T-cell (primary cell): ENCODE measurements around the gene RAB11A. TPM values are rescaled to one million over a fixed set of nuclear protein-coding genes. Genes with fewer than 3 reads are reported as not detected.

Source experiments
- ATAC-seq, 4 experiments: fragments of 200-7000 bp in 3 of 4; fragments of 150-1000 bp in 1 of 4; cut with Tn5 transposase; replicated peaks in 1 of 4; 1 replicate in 3 of 4; 2 replicates in 1 of 4; pipeline ENCODE4 v1.10.0; 2021; ENCODE audit warnings: moderate library complexity in 3 of 4, mild to moderate bottlenecking in 2 of 4, moderate number of reproducible peaks in 1 of 4
- CTCF ChIA-PET, 2 donors: fragments of 300-600 bp; sonication (Branson Sonifier 250); formaldehyde crosslinking; loops; one replicate each; lab custom pipeline; 2022; ENCODE audit warnings: antibody characterized with exemption in 2 of 2; lab: Charles Lee
- POLR2A ChIA-PET, 2 donors: fragments of 300-600 bp; sonication (Branson Sonifier 250); formaldehyde crosslinking; loops; one replicate each; lab custom pipeline; 2022; ENCODE audit warnings: antibody characterized with exemption in 2 of 2; lab: Charles Lee
- DNase-seq, 35 experiments: peaks; one replicate each; pipeline versions ENCODE4 v3.0.0 to v3.0.0-alpha.2; 2013 to 2023
- H3K27ac ChIP-seq: one replicate; pipeline ENCODE4 v1.5.1; 2013; ENCODE audit warnings: low read length
- H3K27me3 ChIP-seq, 2 experiments: replicated peaks in 1 of 2; 1 replicate in 1 of 2; 2 replicates in 1 of 2; pipeline versions ENCODE4 v1.6.1 to v1.7.0; 2013; ENCODE audit warnings: low read length in 1 of 2, mixed read lengths in 1 of 2; ENCODE audit not compliant: control insufficient read depth in 2 of 2, insufficient read depth in 2 of 2; ENCODE audit errors: extremely low read depth in 1 of 2
- H3K36me3 ChIP-seq, 2 donors: 1 replicate in 1 of 2; 2 replicates in 1 of 2; pipeline versions ENCODE4 v1.6.1 to v1.7.0; 2013; ENCODE audit warnings: low read length in 1 of 2; ENCODE audit not compliant: control insufficient read depth in 2 of 2, insufficient read depth in 1 of 2; ENCODE audit errors: extremely low read depth in 1 of 2
- H3K4me1 ChIP-seq, 2 experiments: 1 replicate in 1 of 2; 2 replicates in 1 of 2; pipeline versions ENCODE4 v1.6.1 to v1.7.0; 2013; ENCODE audit warnings: low read length in 2 of 2, mixed read lengths in 1 of 2; ENCODE audit not compliant: insufficient read depth in 2 of 2, control insufficient read depth in 1 of 2; ENCODE audit errors: extremely low read depth in 1 of 2
- H3K4me3 ChIP-seq, 2 donors: 1 replicate in 1 of 2; 2 replicates in 1 of 2; pipeline versions ENCODE4 v1.5.1 to v1.7.0; 2013; ENCODE audit warnings: mild to moderate bottlenecking in 2 of 2, low read length in 1 of 2, moderate library complexity in 1 of 2; ENCODE audit not compliant: control insufficient read depth in 1 of 2; ENCODE audit errors: extremely low read depth in 1 of 2
- H3K9me3 ChIP-seq: 2 replicates; pipeline ENCODE4 v1.7.0; 2013
- H3K27ac Mint-ChIP-seq, 2 donors: one replicate each; pipeline ENCODE4 v1.8.0; 2020 to 2021; ENCODE audit warnings: mild to moderate bottlenecking in 2 of 2, mixed read lengths in 2 of 2
- H3K27me3 Mint-ChIP-seq, 2 donors: one replicate each; pipeline ENCODE4 v1.8.0; 2021 to 2022; ENCODE audit warnings: mixed read lengths in 2 of 2
- H3K36me3 Mint-ChIP-seq: one replicate; pipeline ENCODE4 v1.8.0; 2021; ENCODE audit warnings: mixed read lengths
- H3K4me1 Mint-ChIP-seq, 3 donors: one replicate each; pipeline ENCODE4 v1.8.0; 2020 to 2022; ENCODE audit warnings: mixed read lengths in 3 of 3, mild to moderate bottlenecking in 1 of 3
- H3K4me3 Mint-ChIP-seq, 3 donors: one replicate each; pipeline ENCODE4 v1.8.0; 2020 to 2022; ENCODE audit warnings: mild to moderate bottlenecking in 3 of 3, mixed read lengths in 3 of 3, moderate library complexity in 3 of 3
- H3K9me3 Mint-ChIP-seq, 3 donors: one replicate each; pipeline ENCODE4 v1.8.0; 2020 to 2022; ENCODE audit warnings: mixed read lengths in 3 of 3
- WGBS: methylation state at CpG from one replicate; pipeline ENCODE4 v1.1.5; 2013; ENCODE audit warnings: missing lambda C conversion rate; ENCODE audit not compliant: insufficient coverage; 5-methylcytosine and 5-hydroxymethylcytosine counted together
- total RNA-seq, 35 experiments: library from RNA in 6 of 35; stranded (reverse) in 6 of 35; fragments of 120-200 nt in 1 of 35; gene quantifications; one replicate each; pipeline versions ENCODE4 v1.2.1 to v1.2.4 and lab custom pipeline; 2013 to 2026

Gene RAB11A
- total RNA-seq, 5 donors from 2014 or later (not counting 1 experiment from before 2014, with no cell fraction given) = 82.4 to 103 (median 97.5) TPM

DNA sequence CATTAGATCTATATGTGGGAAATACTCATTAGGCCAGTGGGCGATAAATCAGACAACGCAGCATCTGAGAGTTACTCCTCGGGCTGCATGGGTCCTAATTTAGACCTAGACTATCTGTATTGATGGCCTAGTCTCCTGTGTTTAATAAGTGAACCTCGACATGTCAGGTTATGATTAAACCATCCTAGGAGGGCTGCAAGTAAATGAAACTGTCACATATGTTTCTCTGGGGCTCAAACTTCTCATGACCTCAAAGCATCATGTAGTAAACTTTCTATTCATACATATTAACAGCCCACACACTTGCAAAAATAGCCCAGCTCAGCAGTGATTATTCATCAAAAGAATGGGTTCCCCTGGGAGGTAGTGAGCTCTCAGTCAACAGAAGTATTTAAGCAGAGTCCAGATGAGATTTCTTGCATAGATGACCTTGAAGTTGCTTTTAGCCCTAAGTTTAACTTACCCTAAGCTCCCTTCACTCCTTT lies 51.6 kb downstream of the RAB11A start:
- CTCF ChIA-PET = no interaction called here
- WGBS = 88% methylated on average over 3 of the region's 4 CpGs

GRCh38 chr15:65921780-65922179 lies 52.5 kb downstream of the RAB11A start:
- Mint-ChIP-seq H3K27ac (no peak overlapping the region), H3K27me3 (no peaks in the 10 kb centered on the region), H3K4me1 (peaks cover 3 to 9% (median 6%) of the 10 kb centered on the region in 3 donors), H3K36me3 (peaks cover 5% of the 10 kb centered on the region), H3K4me3 (no peak overlapping the region), H3K9me3 (no peaks in the 10 kb centered on the region)
- WGBS = 67% methylated on average over 1 of the region's 5 CpGs
- ATAC-seq = no peak
- Histone ChIP-seq H3K4me3 (no peak overlapping the region), H3K27me3 (no peaks in the 10 kb centered on the region), H3K36me3 (no peaks in the 10 kb centered on the region), H3K4me1 (peaks cover 0 to 3% of the 10 kb centered on the region in 2 experiments), H3K27ac (no peak overlapping the region), H3K9me3 (no peaks in the 10 kb centered on the region)
- ChIA-PET CTCF (no interaction called here), POLR2A (no interaction called here)
- DNase-seq = no peak

More for the DNA sequence above, 51.6 kb downstream of the RAB11A start:
- H3K36me3 ChIP-seq = no peaks in the 10 kb centered on the region
- Mint-ChIP-seq H3K36me3 (peaks cover 5% of the 10 kb centered on the region), H3K27ac (no peak overlapping the region), H3K9me3 (no peaks in the 10 kb centered on the region), H3K4me3 (no peak overlapping the region), H3K4me1 (peaks cover 5 to 19% (median 11%) of the 10 kb centered on the region in 3 donors), H3K27me3 (no peaks in the 10 kb centered on the region)
- no peak overlapping the region for H3K27ac ChIP-seq
- no peak overlapping the region for H3K4me3 ChIP-seq
- no peaks in the 10 kb centered on the region for H3K27me3 ChIP-seq
- POLR2A ChIA-PET = no interaction called here
- peaks cover 0 to 6% of the 10 kb centered on the region in 2 experiments for H3K4me1 ChIP-seq
- H3K9me3 ChIP-seq = no peaks in the 10 kb centered on the region
- DNase-seq = no peak
- ATAC-seq = no peak

DNA sequence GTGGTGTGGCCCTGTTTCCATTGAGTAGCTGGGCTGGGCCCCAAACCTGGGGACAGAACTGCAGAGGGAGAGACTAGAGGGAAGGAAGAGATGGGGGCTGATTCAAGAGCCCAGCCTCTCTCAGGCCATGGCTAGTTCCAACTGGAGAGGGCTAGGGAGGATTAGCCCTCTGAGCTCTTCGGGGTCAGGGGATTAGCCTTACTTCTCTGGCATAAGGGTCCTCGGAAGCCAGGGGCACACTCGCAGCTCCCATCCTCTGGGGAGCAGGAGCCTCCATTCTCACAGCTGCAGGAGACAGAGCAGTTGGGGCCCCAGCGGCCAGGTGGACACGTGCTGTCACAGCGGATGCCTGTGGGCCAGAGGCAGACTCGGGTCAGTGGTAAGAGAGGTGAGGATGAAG lies 53.3 kb downstream of the RAB11A start:
- Histone ChIP-seq H3K27ac (no peak overlapping the region), H3K36me3 (no peaks in the 10 kb centered on the region), H3K4me1 (no peaks in the 10 kb centered on the region), H3K4me3 (no peak overlapping the region), H3K9me3 (no peaks in the 10 kb centered on the region), H3K27me3 (no peaks in the 10 kb centered on the region)
- Mint-ChIP-seq H3K27me3 (no peaks in the 10 kb centered on the region), H3K27ac (no peak overlapping the region), H3K9me3 (no peaks in the 10 kb centered on the region), H3K4me3 (no peak overlapping the region), H3K36me3 (peaks cover 5% of the 10 kb centered on the region), H3K4me1 (peaks cover 0 to 2% (median under 1%) of the 10 kb centered on the region in 3 donors)
- no peak for ATAC-seq
- no peak for DNase-seq
- 91% methylated on average over 7 of the region's 7 CpGs for WGBS
- CTCF ChIA-PET = no interaction called here
- POLR2A ChIA-PET = no interaction called here

DNA sequence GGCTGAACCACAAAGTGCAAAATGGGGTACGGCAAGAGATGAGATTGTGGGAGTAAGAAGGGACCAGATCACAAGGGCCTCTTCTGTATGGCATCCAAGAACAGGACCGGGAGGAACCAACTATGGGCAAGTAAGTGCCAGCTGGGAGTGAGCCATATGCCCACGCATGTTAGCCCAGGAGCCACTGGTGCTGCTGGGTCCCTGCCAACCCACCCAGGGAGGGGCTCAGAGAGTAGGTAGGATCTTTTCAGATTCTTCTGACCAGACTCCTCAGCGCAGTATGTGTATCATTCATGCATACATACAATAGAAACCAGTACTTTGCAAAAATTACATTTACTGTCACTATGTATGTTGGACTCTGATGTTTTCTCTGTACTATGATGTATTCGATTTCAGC lies 54.0 kb downstream of the RAB11A start:
- Mint-ChIP-seq H3K4me1 (peaks cover 0 to 2% (median 0%) of the 10 kb centered on the region in 3 donors), H3K9me3 (no peaks in the 10 kb centered on the region), H3K4me3 (no peak overlapping the region), H3K27ac (no peak overlapping the region), H3K27me3 (no peaks in the 10 kb centered on the region), H3K36me3 (peaks cover 5% of the 10 kb centered on the region)
- no peak overlapping the region for H3K27ac ChIP-seq
- DNase-seq (no peak), ATAC-seq (no peak)
- no peak overlapping the region for H3K4me3 ChIP-seq
- no peaks in the 10 kb centered on the region for H3K36me3 ChIP-seq
- no peaks in the 10 kb centered on the region for H3K9me3 ChIP-seq
- ChIA-PET CTCF (no interaction called here), POLR2A (no interaction called here)
- WGBS = 100% methylated on average over 2 of the region's 5 CpGs
- no peaks in the 10 kb centered on the region for H3K27me3 ChIP-seq
- H3K4me1 ChIP-seq = no peaks in the 10 kb centered on the region

DNA sequence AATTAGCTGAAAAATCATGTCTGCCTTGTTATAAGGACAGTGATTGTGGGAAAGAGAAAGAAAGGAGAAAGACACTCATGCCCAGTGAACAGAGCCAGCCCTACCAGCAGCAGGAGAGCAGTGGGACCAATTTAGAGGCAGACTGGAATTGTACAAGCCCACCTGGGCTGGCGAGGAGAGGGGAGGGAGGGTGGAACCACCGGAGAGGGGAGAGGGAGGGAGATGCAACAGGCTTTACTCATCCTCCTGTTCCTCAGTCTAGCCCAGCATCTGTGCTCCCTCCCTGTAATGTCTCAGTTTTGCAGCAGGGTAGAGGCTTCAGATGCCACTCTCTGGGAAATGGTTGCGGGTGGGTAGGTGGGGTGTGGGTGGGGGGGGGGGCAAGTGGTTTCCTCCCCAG lies 54.7 kb downstream of the RAB11A start:
- Mint-ChIP-seq H3K27me3 (no peaks in the 10 kb centered on the region), H3K4me3 (no peak overlapping the region), H3K27ac (no peak overlapping the region), H3K36me3 (peaks cover under 1% of the 10 kb centered on the region), H3K9me3 (no peaks in the 10 kb centered on the region), H3K4me1 (no peaks in the 10 kb centered on the region)
- H3K36me3 ChIP-seq = no peaks in the 10 kb centered on the region
- CTCF ChIA-PET = no interaction called here
- no peaks in the 10 kb centered on the region for H3K27me3 ChIP-seq
- POLR2A ChIA-PET = no interaction called here
- H3K9me3 ChIP-seq = no peaks in the 10 kb centered on the region
- 90% methylated on average over 2 of the region's 3 CpGs for WGBS
- ATAC-seq = no peak
- H3K27ac ChIP-seq = no peak overlapping the region
- H3K4me1 ChIP-seq = no peaks in the 10 kb centered on the region
- no peak overlapping the region for H3K4me3 ChIP-seq
- DNase-seq = no peak

DNA sequence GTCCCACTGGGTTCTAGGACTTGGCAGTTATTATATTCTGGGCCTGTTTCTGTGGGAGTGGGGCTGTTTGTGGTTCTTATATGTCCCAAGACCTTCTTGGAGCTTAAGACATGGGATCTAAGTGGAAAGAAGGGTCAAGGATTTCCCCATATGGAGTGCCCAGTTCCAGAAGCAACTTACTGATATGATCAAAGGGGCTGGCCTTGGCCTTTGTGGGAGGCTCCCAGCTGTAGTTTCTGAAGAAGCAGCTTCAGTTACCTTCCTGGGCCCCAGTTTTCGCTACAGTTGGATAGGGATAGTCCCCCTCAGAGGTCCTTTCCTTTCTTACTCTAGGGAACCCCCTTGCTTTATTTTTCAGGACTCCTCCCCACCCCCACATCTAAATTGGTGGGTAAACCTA lies 56.0 kb downstream of the RAB11A start:
- no peak overlapping the region for H3K27ac Mint-ChIP-seq
- POLR2A ChIA-PET = interaction anchor here in 1 of 2 donors (0.6 kb wide), 1 partner anchor 128 kb away, joined by 3 read pairs; no protein-coding TSS in a partner anchor
- CTCF ChIA-PET = no interaction called here
- Histone ChIP-seq H3K4me1 (no peaks in the 10 kb centered on the region), H3K27me3 (no peaks in the 10 kb centered on the region), H3K36me3 (no peaks in the 10 kb centered on the region), H3K27ac (no peak overlapping the region), H3K4me3 (no peak overlapping the region), H3K9me3 (no peaks in the 10 kb centered on the region)
- H3K4me1 Mint-ChIP-seq = no peaks in the 10 kb centered on the region
- WGBS = no CpG with 5 or more reads among the region's 1 CpG
- ATAC-seq (no peak), DNase-seq (no peak)
- H3K36me3 Mint-ChIP-seq = no peaks in the 10 kb centered on the region
- no peaks in the 10 kb centered on the region for H3K9me3 Mint-ChIP-seq
- no peaks in the 10 kb centered on the region for H3K27me3 Mint-ChIP-seq
- H3K4me3 Mint-ChIP-seq = no peak overlapping the region

GRCh38 chr15:65926459-65926858 lies 57.2 kb downstream of the RAB11A start:
- ChIA-PET POLR2A (no interaction called here), CTCF (no interaction called here)
- Histone ChIP-seq H3K36me3 (no peaks in the 10 kb centered on the region), H3K9me3 (no peaks in the 10 kb centered on the region), H3K27me3 (peaks cover 0 to 3% of the 10 kb centered on the region in 2 experiments), H3K4me3 (no peak overlapping the region), H3K27ac (no peak overlapping the region), H3K4me1 (no peaks in the 10 kb centered on the region)
- 100% methylated on average over 1 of the region's 1 CpG for WGBS
- no peaks in the 10 kb centered on the region for H3K36me3 Mint-ChIP-seq
- no peak overlapping the region for H3K4me3 Mint-ChIP-seq
- no peaks in the 10 kb centered on the region for H3K4me1 Mint-ChIP-seq
- DNase-seq (no peak), ATAC-seq (no peak)
- H3K27me3 Mint-ChIP-seq = no peaks in the 10 kb centered on the region
- no peak overlapping the region for H3K27ac Mint-ChIP-seq
- H3K9me3 Mint-ChIP-seq = no peaks in the 10 kb centered on the region
